ENCODE data around the gene UBE2L5.
"Not testable (repeated sequence)": the region's sequence is repeated elsewhere in the genome, so short reads cannot be mapped to it uniquely, and the experiment has no call there.

UBE2L5 gene

GRCh38 chr13:30440910-30441703 lies 18.8 kb downstream of the UBE2L5 start:
- DNase-seq: no peak

- DNase-seq: no peak
These were observed 20.6 kb downstream of the UBE2L5 start for GRCh38 chr13:30442926-30443325.

- DNase-seq: not testable (repeated sequence)
These were observed 21.2 kb downstream of the UBE2L5 start for GRCh38 chr13:30443491-30443890.

- no peak for DNase-seq
These were observed 21.7 kb downstream of the UBE2L5 start for GRCh38 chr13:30443957-30444404.

- DNase-seq: no peak
These were observed 23.8 kb downstream of the UBE2L5 start for GRCh38 chr13:30446126-30446500.

- no peak for DNase-seq
These were observed 26.1 kb downstream of the UBE2L5 start for GRCh38 chr13:30448441-30448840.

- DNase-seq: no peak
These were observed 27.8 kb downstream of the UBE2L5 start for GRCh38 chr13:30450066-30450465.

GRCh38 chr13:30451476-30451875 lies 29.2 kb downstream of the UBE2L5 start:
- not testable (repeated sequence) for DNase-seq

- no peak for DNase-seq
These were observed 31.4 kb downstream of the UBE2L5 start for GRCh38 chr13:30453727-30454126.

GRCh38 chr13:30454991-30455390 lies 32.7 kb downstream of the UBE2L5 start:
- DNase-seq: no peak

GRCh38 chr13:30456290-30456689 lies 34.0 kb downstream of the UBE2L5 start:
- no peak for DNase-seq

GRCh38 chr13:30457306-30457891 lies 35.1 kb downstream of the UBE2L5 start:
- no peak for DNase-seq

GRCh38 chr13:30461279-30462066 lies 39.2 kb downstream of the UBE2L5 start:
- not testable (repeated sequence) for DNase-seq

- peak; percentile 64 for DNase-seq
These were observed 41.6 kb downstream of the UBE2L5 start for GRCh38 chr13:30463787-30464495.

- peak; percentile 73 for DNase-seq
These were observed 42.4 kb downstream of the UBE2L5 start for GRCh38 chr13:30464496-30465342.

- no peak for DNase-seq
These were observed 43.0 kb downstream of the UBE2L5 start for GRCh38 chr13:30465343-30465592.

GRCh38 chr13:30465593-30466357 lies 43.5 kb downstream of the UBE2L5 start, which contains the start of gene HMGB1:
Gene HMGB1, minus strand, starts transcription at chr13:30465936. Its CDS starts 2,256 bp downstream, at chr13:30463680.
- DNase-seq: peak; percentile 98

GRCh38 chr13:30466358-30466714 lies 44.0 kb downstream of the UBE2L5 start:
- peak; percentile 33 for DNase-seq

- no peak for DNase-seq
These were observed 44.6 kb downstream of the UBE2L5 start for GRCh38 chr13:30466841-30467252.

- no peak for DNase-seq
These were observed 51.4 kb downstream of the UBE2L5 start for GRCh38 chr13:30473675-30474074.
